WERI-Rb-1 (cell line): ENCODE data around the gene ADAM12.

Source experiments
- DNase-seq: peaks from one replicate; pipeline ENCODE4 v3.0.0-alpha.2; 2020
- H3K27ac ChIP-seq: fragments of 250-450 bp; sonication (Bioruptor Pico); 2 replicates; pipeline ENCODE4 v1.5.1; 2020; ENCODE audit warnings: mild to moderate bottlenecking, moderate library complexity
- H3K27me3 ChIP-seq: fragments of 250-450 bp; sonication (Bioruptor Pico); 2 replicates; pipeline ENCODE4 v1.5.1; 2021; ENCODE audit warnings: mild to moderate bottlenecking, low read depth, moderate library complexity; ENCODE audit not compliant: insufficient read depth, severe bottlenecking
- H3K36me3 ChIP-seq: fragments of 250-450 bp; sonication (Bioruptor Pico); 2 replicates; pipeline ENCODE4 v1.5.1; 2020; ENCODE audit warnings: mild to moderate bottlenecking, moderate library complexity
- H3K4me3 ChIP-seq: 2 replicates; pipeline ENCODE4 v1.5.1; 2011; ENCODE audit warnings: low read depth, mild to moderate bottlenecking, control low read depth, low read length
- H3K9me3 ChIP-seq: fragments of 250-450 bp; sonication (Bioruptor Pico); 2 replicates; pipeline ENCODE4 v1.5.1; 2021; ENCODE audit warnings: mild to moderate bottlenecking, moderate library complexity; ENCODE audit not compliant: severe bottlenecking
- TF ChIP-seq, protein P1 (sequence below): IDR thresholded peaks from 2 replicates; pipeline ENCODE4 v1.5.1; 2011; ENCODE audit warnings: low read depth, mild to moderate bottlenecking, control low read depth, inconsistent platforms, low read length

ADAM12 gene

DNA sequence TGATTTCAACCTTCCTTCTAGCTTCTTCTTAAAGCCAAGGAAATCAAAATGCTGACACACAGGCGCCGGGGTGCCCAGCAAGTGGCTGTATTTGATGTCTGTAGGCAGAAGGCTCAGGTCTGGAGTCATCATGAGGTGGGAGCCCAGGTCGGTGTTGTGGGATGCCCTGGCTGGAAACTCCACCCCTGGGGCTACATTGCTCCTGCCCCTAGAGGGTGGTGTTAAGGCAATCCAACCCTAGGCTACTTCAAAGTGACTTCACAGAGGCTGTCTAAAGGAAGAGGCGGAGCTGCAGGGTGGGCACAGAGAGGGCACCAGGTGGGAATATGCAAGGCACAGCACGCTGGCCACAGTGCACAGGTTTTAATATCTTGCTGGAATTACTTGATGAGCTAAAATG, 200.9 kb downstream of the ADAM12 start:
- TF ChIP-seq, protein P1, sequence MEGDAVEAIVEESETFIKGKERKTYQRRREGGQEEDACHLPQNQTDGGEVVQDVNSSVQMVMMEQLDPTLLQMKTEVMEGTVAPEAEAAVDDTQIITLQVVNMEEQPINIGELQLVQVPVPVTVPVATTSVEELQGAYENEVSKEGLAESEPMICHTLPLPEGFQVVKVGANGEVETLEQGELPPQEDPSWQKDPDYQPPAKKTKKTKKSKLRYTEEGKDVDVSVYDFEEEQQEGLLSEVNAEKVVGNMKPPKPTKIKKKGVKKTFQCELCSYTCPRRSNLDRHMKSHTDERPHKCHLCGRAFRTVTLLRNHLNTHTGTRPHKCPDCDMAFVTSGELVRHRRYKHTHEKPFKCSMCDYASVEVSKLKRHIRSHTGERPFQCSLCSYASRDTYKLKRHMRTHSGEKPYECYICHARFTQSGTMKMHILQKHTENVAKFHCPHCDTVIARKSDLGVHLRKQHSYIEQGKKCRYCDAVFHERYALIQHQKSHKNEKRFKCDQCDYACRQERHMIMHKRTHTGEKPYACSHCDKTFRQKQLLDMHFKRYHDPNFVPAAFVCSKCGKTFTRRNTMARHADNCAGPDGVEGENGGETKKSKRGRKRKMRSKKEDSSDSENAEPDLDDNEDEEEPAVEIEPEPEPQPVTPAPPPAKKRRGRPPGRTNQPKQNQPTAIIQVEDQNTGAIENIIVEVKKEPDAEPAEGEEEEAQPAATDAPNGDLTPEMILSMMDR = no peak
- no peak overlapping the region for H3K4me3 ChIP-seq
- no peak overlapping the region for H3K27ac ChIP-seq
- no peak for DNase-seq
- H3K27me3 ChIP-seq = no peaks in the 10 kb centered on the region
- H3K36me3 ChIP-seq = no peaks in the 10 kb centered on the region
- H3K9me3 ChIP-seq = no peaks in the 10 kb centered on the region

DNA sequence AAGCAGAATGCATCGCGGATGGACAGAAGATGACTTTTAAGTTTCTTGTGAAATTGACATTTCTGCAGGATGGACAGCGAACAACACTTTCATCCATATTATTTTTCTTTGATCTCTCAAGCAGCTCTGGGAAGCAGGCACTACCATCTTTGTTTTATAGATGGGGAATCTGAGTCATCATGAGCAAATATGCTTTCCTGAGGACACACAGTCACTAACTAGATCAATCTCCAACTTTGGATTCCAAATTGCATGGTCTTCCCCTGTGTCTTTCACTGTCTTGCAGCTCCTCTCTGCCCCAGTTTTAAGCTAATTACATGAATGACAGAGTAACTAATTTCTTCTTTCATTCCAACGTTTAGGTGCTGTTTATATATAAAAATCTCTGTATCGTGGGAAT, 201.5 kb downstream of the ADAM12 start:
- Histone ChIP-seq H3K9me3 (no peaks in the 10 kb centered on the region), H3K27me3 (no peaks in the 10 kb centered on the region), H3K4me3 (no peak overlapping the region), H3K36me3 (no peaks in the 10 kb centered on the region), H3K27ac (no peak overlapping the region)
- TF ChIP-seq, protein P1 = no peak
- DNase-seq = no peak

DNA sequence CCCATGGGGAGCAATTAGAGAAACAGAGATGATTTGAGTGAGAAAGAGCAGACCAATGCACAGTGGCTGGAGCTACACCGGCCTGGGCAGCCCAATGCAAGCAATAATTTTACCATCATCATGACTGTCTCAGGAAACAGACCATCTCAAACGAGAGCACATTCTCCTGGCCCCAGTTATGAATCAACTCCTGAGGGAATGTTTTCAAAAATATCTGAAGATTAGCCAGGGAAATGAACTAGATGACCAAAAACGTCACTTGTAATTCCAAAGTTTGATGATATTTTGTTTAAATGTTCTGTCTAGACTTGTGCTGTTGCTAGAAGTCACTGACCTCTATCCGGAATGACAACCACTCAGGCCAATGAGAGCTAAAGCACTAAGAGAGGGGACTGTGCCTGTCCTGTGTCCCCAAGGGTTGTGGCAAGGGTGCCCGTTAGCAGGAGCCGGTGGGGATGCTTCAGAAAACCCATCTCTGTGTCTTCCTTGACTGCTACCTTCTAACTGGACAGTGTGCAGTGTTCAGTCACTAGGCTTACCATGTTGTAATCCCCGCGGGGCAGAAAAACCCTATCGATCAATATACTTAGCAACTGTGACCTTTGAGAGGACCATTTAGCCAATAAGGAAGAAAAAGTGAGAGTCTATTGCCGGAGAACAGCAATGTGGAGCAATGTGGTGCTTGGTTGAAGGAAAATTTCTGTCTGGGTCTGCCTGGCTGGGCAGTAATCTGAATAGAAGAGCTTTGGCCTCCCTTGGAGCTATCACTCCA, 202.4 kb downstream of the ADAM12 start:
- H3K9me3 ChIP-seq = no peaks in the 10 kb centered on the region
- no peaks in the 10 kb centered on the region for H3K36me3 ChIP-seq
- no peak overlapping the region for H3K27ac ChIP-seq
- H3K4me3 ChIP-seq = no peak overlapping the region
- no peaks in the 10 kb centered on the region for H3K27me3 ChIP-seq
- TF ChIP-seq, protein P1 = no peak
- DNase-seq = peak; percentile 36

DNA sequence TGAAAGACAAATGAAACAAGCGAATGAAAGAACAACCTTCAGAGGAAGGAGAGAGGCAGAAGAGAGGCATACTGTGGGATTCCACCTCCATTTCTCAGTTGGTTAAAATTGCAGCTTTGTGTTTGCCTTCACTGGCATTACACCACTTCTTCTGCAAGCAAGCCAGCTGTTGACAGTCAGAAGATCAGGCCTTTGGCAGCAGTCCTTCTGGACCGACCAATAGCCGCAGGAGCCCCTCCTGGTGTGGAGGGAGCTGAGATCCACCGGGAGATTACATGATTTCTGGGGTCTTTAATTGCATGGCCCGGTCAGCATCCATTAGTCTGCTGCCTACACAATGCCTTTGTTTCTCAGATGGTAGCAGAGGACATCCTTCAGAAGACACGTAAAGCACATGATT, 206.7 kb downstream of the ADAM12 start:
- DNase-seq = no peak
- H3K27ac ChIP-seq = no peak overlapping the region
- TF ChIP-seq, protein P1 = no peak
- no peaks in the 10 kb centered on the region for H3K9me3 ChIP-seq
- no peaks in the 10 kb centered on the region for H3K36me3 ChIP-seq
- no peaks in the 10 kb centered on the region for H3K27me3 ChIP-seq
- no peak overlapping the region for H3K4me3 ChIP-seq

DNA sequence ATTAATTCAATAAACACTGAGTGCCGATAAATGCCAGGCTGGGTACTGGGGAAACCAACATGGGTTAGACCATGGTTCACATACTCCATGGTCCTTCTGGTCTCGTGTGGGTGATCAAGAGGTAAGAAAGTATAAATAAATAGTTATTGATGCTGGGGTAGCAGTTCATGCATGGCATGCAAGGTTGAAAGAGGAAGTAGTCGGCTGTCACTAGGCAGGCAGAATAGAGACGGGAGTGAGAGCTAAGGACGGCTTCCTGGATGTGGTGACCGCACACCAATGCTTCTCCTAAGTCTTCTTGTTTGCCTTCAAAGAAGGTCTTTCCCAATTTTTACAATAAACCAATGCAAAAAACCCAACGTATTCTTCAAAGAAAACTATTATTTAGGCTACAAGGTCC, 208.6 kb downstream of the ADAM12 start:
- no peaks in the 10 kb centered on the region for H3K27me3 ChIP-seq
- no peaks in the 10 kb centered on the region for H3K9me3 ChIP-seq
- H3K36me3 ChIP-seq = no peaks in the 10 kb centered on the region
- H3K4me3 ChIP-seq = no peak overlapping the region
- DNase-seq = no peak
- H3K27ac ChIP-seq = no peak overlapping the region
- TF ChIP-seq, protein P1 = no peak
